Pulmonary artery endothelial cell (primary cell): ENCODE results near the gene TEX13D. TPM values are rescaled to one million over a fixed set of nuclear protein-coding genes. Genes with fewer than 3 reads are reported as not detected.
"Not testable (repeated sequence)": the region's sequence is repeated elsewhere in the genome, so short reads cannot be mapped to it uniquely, and the experiment has no call there.

Experiments used
- DNase-seq: peaks from one replicate; pipeline ENCODE4 v3.0.0-alpha.2; 2011; ENCODE audit warnings: low read depth, low spot score
- total RNA-seq: library from RNA; depleted of rRNA; stranded (reverse); fragments of >200 nt; gene quantifications from 2 replicates; pipeline ENCODE4 v1.2.3, GENCODE V29; 2014

TEX13D gene
- not detected in 2 replicates for total RNA-seq

DNA sequence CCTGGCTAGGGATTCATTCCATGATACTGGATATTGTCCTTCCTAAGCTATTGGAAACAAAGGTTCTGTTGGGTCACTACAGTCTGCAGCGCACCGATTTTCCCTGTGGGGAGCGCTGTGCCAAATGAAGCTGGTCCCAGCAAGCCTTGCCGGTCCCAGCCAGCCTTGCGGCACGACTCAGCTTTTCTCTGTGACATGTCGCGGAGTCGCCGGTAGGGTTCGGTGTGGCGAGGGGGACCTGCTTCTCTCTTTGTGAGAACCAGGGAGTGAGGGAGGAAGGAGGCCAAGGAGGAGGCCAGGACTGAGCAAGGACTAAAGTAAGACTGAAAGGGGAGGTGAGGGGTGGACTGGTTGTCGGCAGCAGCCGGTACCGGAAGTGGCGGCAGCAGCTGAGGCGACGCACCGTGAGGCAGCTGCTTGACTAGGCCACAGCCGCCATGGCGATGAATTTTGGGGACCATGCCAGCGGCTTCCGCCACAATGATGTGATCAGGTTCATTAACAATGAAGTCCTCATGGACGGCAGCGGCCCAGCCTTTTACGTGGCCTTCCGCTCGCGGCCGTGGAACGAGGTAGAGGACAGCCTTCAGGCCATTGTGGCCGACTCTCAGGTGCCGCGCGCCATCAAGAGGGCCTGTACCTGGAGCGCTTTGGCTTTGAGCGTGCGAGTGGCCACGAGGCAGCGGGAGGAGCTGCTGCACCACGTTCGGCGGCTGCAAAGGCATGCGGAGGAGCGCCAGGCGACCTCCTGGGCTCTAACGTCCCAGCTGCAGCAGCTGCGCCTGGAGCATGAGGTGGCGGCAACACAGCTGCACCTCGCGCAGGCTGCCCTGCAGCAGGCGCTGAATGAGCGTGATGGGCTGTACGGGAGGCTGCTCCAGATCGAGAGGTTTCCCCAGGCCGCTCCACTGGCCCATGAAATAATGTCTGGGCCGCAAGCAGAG is at the start of gene TEX13D:
TEX13D (plus strand) TSS at position 180 of the 944 bp plus-strand sequence; CDS start at position 438, 258 bp downstream.
- no peak for DNase-seq

DNA sequence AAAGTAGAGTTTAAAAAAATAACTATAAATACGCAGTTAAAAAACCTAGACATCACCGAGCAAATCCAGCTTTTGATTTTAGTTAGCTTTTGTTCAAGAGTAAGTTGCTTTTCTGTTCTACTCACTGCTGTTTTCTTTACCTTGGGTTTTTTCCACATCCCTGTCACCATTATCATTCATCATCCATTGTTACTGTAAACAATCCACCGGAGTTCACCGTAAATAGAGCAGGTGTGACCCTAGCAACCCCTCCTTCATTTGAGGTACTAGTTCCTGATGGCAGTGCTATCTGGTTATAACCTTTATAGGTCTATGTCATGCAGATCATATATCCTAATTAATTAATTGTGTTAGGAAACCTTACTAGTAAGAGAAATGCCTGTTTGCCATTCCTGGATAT is 43.0 kb upstream of the TEX13D start:
- DNase-seq, result no peak

DNA sequence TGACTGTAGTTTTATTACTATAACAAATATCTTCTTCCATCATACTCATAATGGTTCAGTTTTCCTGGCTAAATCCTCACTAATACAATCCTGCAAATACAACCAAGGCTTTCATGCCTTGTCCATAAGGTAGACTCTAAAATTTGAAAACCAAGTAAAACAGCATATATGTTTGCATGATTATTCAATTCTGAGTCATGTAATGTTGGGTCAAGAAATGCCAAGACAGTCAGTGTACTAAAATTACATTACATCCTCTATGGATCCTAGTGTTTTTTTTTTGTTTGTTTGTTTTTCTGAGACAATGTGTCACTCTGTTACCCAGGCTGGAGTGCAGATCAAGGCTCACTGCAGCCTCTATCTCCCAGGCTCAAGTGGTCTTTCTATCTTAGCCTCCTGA is 38.6 kb upstream of the TEX13D start:
- DNase-seq, result no peak

DNA sequence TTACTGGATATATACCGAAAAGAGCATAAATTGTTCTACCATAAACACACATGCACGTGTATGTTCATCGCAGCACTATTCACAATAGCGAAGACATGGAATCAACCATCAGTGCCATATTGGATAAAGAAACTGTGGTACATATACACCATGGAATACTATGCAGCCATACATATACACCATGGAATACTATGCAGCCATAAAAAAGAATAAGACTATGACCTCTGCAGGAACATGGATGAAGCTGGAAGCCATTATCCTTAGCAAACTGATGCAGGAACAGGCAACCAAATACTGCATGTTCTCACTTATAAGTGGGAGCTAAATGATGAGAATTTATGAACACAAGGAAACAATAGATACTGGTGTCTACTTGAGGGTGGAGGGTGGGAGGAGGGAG is 33.1 kb upstream of the TEX13D start:
- DNase-seq, result not testable (repeated sequence)

DNA sequence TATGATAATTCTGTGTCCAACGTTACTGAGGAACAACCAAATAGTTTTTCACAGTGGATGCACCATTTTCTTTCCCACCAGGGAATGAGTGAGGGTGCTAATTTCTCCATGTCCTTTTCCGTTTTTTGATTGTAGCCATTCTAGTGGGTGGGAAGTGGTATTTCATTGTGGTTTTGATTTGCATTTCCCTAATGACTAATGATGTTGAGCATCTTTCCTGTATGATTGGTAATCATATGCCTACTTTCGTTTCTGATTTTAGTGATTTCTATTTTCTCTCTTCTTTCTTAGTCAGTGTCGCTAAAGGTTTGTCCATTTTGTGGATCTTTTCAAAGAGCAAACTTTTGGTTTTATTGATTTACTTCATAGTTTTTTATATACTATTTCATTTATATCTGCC is 32.1 kb upstream of the TEX13D start:
- no peak for DNase-seq

DNA sequence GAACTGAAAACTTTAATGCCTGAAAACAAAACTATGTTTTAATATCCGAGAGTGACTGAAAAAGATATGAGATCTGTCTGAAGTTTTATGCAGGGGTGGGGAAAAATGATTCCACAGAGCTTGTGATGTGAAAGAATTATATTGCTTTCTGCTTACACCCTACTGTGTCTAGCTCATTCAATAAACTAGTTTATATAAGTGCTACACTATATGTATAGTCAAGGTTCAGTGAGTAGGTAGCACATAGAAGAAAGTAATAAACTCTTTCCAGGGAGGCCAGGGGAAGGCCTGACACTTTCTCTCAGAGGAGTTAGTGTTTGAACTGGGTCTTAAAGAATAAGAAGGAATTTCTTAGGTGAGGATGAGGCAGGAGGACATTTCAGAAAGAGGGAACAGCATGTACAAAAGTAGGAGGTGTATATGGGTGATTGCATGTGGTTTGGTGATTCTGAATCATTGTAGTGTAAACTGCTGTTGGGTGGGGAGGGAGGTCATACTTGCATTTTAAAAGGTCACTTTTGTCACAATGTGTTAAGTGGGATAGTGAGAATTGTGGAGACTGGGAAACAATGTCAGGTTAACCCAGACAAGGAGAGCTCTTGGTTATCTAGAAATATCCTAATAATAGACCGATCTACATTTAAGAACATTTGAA is 25.1 kb upstream of the TEX13D start:
- no peak for DNase-seq

DNA sequence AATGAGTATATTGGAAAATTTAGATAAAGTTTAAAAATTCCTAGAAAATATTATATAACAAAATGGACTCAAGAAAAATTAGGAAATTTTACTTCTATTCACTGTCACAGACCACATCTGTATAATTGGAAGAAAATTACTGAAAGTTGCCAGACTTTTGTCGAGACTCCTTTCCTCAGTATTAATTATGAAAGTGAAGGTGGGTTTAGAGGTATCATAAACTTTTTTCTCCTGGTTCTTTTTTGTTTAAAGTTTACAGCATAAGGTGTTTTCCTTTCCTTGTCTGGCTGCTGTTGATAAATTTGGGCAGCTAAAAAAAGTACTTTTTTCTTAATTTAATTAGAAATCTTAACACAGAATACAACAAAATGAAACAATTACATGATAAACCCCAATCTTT is 6.7 kb upstream of the TEX13D start:
- no peak for DNase-seq

DNA sequence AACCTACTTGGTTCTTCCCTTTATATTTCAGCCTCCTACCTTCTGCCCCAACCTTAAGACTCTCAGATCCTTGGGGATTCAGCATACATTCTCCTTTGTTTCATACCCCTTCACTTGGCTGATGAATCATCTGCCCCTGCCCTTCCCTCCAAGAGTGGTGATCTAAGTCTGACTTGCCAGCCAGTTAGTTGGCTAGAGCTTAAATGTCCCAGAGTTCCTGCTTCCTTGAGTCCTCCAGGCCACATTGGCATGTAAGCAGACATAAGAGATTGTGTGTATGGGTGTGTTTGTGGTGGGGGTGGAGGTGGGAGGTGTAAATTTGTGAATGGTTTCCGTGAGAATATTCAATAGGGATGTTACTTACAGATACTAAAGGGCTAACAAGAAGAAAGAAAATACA is 3.7 kb upstream of the TEX13D start:
- DNase-seq, result no peak

DNA sequence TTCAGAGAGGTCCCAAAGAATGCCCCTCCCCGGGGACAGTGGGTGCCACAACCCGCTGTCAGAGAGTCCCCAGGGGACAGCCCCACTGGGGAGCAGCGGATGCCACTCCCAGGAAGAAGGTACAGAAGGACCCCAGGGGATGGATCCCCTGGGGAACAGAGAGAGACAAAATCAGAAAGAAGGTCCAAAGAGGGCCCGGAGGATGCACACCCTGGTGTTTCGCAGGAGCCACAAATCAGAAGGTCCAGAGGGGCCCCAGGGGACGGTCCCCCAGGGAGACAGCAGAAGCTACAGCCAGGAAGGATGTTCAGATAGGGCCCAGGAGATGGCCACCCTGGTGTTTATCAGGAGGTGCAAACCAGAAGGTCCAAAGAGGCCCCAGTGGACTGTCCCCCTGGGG is 1.4 kb downstream of the TEX13D start:
- DNase-seq, result no peak

DNA sequence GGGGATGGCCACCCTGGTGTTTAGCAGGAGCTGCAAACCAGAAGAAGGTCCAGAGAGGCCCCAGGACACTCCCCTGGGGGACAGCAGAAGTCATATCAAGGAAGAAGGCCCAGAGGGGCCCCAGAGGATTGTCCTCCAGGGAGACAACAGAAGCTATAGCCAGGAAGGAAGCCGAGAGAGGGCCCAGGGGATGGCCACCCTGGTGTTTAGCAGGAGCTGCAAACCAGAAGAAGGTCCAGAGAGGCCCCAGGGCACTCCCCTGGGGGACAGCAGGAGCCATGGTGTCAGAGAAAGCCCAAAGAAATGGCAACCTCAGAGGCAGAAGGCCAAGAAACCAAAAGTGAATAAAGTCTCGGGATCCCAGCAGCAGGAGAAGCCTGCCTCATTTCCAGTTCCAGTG is 2.1 kb downstream of the TEX13D start:
- not testable (repeated sequence) for DNase-seq

DNA sequence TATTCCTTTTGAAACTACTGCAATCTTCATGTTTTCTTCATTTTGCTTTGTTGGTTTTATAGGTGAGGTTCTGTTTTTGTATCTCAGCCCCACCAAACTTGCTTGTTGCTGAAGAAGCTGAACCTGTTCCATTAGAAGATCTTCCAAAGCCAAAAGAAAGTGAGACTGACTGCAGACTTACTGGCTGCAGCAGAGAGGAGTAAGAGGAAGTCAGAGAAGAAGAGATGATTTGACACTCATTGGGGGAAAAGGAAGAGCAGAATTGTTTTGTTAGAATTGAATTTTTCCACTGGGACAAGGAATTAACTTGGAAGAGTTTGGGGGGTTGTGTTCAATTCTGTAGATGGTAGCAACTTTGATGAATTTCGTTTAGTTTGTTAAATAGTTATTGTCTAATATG is 3.1 kb downstream of the TEX13D start:
- DNase-seq, result no peak

DNA sequence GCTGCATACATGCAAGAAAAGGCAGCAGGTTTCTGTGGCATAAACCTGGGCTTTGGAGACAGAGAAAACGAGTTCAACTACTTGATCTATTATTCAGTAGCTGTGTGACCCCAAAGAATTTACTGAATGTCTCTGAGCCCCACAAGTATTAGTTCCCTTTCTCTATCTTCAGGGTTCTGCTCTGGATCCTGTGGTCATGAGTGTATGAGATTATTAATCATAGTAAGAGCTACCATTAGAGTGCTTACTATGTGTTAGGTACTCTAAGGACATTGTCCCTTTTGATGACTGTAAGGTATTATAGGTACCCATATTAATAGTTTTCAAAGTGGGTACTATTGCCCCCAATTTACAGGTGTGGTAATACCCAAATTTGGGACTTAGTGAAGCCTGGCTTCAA is 5.5 kb downstream of the TEX13D start:
- no peak for DNase-seq

DNA sequence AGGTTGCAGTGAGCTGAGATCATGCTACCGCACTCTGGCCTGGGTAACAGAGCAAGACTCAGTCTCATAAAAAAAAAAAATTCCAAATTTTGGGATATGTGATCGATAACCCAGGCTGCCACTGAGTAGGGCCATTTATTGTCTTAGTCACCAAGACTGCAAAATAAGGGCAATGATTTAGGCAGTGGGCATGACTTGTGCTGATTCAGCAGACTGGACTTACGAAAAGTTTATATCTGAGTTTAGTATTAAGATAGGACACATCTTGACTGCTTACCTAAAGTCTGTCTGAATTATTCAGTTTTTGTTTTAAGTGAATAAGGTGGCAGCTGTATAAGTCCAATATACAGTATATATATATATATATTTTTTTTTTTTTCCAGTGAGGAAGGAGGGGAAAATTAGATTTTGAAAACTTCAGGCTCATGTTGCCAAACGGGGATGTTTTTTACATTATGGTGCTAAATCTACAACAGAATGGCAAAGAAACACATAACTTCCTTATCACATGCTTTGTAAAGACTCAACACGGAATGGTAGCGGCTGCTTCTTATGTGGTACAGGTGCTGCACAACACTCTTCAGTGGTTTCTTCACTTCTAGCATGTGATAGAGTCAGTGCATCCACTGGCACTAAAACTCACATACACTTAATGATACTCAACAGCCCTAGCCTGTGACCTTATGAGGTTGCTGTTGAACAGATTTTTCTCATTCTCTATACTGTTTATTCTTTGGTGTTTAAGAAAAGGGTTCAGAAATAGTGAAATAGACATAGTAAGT is 6.5 kb downstream of the TEX13D start:
- no peak for DNase-seq

DNA sequence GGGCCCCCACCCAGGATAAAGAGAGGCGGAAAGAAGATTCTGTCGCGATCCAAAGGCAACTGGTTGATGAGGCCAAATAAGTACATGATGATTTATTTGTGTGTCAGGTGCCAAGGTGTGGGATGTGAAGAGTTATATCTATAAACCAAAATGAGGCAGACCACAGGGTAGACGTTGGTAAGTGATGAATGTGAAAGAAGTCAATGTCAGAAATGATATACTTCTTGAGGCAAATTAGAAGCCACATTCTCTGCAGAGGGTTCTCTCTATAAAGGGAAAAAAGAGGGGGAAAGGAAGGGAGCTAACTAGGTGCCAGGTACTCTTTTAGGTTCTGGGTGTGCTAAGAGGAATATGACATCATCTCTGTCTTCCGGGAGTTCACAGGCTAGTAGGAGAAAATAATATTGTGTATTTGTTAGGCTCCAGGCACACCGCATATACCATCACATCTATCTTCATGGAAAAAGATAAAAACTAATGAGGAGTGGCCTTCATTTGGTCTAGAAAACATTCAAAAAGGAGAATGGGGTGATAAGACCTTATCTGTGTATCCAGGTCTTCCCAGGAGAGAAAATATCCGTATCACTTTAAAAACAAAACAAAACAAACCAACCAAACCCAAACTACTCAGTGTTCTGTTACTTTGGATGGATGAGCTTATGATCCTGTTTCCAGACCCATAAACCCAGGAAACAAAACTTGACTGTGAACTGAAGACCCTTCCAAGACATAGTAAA is 9.1 kb downstream of the TEX13D start:
- DNase-seq, result no peak

DNA sequence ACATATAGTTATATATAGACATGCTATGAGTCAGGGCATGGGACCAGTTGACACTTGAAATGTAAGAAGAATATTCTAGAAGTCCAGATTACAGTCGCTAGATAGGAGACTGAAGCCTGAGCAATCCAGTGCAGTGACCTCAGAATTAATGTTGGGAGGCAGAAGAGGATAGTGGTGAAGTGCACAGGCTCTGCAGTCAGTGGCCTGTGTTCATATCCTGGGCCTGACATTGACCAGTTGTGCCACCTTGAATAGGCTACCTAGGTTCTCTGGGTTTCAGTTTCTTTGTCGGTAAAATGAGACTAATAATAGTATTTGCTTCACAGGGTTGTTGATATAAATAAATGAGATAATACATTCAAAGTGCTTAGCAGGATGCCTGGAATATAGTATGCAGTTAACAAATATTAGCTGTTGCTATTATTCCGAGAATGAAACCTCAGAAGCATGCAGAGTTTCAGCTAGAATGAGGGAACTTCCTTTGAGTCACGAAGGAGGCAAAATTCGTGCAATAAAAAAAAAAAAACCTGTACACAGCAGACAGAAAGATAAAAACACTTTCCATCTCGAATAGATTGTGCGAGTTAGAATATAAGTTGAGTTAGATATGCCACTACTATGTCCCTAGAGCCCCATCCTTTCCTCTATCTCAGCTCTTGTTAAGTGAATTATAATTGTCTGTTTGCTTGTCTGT is 9.9 kb downstream of the TEX13D start:
- no peak for DNase-seq

DNA sequence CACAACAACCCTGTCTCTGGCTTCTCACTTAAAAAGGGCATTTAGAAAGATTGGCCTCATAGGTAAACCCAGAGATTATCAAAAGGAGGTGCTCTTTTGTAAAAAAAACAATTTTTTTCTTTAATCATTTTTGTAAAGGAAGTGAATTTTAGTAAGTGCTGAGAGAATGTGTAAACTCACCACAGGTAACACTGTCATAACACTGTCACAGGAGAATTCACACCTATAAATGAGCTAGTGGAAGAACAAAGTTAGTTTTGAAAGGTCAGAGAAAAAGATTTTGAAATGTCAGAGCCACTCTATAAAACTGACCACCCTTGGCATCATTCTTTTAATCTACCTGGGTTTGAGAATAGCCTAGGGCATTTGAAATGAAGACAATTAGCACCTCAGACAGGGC is 10.6 kb downstream of the TEX13D start:
- no peak for DNase-seq

DNA sequence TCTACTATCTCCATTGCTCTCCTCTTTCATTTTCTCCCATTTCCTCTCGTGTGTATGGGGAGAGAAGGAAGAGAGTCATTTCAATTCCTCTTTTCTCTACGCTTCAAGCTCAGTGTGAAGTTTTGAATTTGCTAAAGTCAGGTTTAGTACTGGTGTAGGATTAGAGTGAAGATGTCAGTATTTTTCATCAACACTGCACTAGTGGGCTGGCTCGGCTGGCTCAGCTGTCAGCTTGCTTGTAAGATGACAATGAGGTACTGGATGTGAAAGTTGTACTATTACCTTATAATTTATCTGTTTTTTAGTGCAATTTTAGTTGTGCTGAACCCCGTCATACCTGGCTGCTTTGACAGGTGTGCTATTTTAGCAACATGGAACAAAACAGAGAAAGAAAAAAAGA is 11.8 kb downstream of the TEX13D start:
- DNase-seq, result no peak

DNA sequence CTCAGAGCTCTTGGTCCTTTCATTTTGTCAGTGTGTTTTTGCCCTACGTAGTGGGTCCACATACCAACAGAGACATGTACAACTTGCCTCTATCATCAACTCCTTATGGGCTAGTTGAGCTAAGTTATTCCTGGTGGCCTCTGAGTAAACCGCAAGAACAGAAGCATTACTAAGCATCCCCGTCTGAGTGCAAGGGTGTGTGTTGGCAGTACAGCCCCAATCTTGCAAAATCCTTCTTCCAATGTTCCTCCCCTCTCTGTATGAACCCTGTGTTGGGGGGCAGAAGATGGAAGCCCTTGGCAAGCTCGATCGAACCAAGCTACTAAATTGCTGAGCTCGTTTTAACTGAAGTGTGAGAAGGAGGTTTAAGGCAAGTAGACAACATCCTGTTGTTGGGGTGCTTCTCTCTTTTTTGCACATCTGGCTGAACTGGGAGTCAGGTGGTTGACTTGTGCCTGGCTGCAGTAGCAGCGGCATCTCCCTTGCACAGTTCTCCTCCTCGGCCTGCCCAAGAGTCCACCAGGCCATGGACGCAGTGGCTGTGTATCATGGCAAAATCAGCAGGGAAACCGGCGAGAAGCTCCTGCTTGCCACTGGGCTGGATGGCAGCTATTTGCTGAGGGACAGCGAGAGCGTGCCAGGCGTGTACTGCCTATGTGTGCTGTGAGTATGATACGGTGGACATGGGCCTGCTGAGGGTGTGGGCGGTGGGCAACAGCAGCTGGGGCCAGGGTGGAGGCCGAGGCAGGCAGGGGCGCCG is 13.8 kb downstream of the TEX13D start, which contains the start of gene SH2D1A:
SH2D1A (plus strand) TSS at position 447 of the 760 bp plus-strand sequence; CDS start at position 527, 80 bp downstream.
- DNase-seq, result no peak

DNA sequence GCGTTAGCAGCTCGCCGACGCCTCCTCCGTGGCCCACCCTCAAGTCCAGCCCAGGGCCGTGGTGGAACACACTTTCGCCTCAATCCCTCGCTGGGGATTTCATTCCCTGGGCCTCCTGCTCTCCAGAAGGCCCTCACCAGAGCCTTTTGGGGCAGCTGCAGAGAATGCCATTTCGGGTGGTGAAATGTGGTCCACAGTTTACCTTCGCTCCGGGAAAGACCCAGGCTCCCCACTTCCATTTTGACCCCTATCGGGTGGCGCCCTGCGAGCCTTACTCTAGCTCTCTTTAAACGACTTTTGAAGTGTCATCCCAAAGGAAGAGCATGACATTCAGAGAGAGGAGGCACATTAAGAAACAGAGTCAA is 14.4 kb downstream of the TEX13D start:
- no peak for DNase-seq

DNA sequence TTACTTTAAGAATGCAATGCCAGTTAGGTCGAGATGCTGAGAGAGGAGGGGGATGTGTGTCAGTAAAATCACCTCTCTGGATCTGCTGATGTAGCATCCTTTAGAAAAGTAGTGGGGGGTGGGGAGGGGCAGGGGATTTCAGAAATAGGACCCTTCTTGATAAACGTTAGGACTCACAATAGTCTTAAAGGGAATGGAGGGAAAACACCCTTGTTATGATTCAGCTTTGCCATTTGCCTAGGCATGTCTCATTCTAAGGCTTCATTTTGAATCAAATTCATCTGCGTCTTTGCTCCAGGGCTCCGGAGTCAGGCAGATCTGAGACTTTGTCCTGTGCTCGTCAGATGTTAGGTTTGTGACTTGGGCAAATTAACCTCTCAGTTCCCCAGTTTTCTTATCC is 14.8 kb downstream of the TEX13D start:
- DNase-seq, result no peak
